MCF 10A (cell line): ENCODE data around the gene STX12. TPM values are rescaled to one million over a fixed set of nuclear protein-coding genes. Genes with fewer than 3 reads are reported as not detected.

Source experiments
- BruUV-seq: library from RNA; stranded (reverse); fragments of 400-500 nt; replicated peaks from 2 replicates; lab custom pipeline; 2021; lab: Mats Ljungman, UMichigan
- CTCF ChIA-PET: fragments of 300-600 bp; sonication (Branson Sonifier 250); formaldehyde crosslinking; extraction: SDS; loops from one replicate; lab custom pipeline; 2021; ENCODE audit warnings: antibody characterized with exemption, inconsistent platforms; lab: Yijun Ruan, JAX
- POLR2A ChIA-PET: fragments of 300-600, 350-650 bp; sonication (Branson Sonifier 250); formaldehyde crosslinking; extraction: SDS; loops from one replicate; lab custom pipeline; 2020; ENCODE audit warnings: antibody characterized with exemption, inconsistent platforms; lab: Yijun Ruan, JAX
- DNase-seq: peaks from one replicate; pipeline ENCODE4 v3.0.0-alpha.2; 2018; ENCODE audit not compliant: unreplicated experiment
- H3K27ac Mint-ChIP-seq: one replicate; pipeline ENCODE4 v1.8.0; 2022; ENCODE audit warnings: mild to moderate bottlenecking, low read depth, mixed read lengths; ENCODE audit not compliant: unreplicated experiment
- H3K27me3 Mint-ChIP-seq: one replicate; pipeline ENCODE4 v1.8.0; 2022; ENCODE audit warnings: mixed read lengths; ENCODE audit not compliant: insufficient read depth, unreplicated experiment
- H3K36me3 Mint-ChIP-seq: one replicate; pipeline ENCODE4 v1.8.0; 2022; ENCODE audit warnings: mild to moderate bottlenecking, moderate library complexity, mixed read lengths; ENCODE audit not compliant: insufficient read depth, unreplicated experiment
- H3K4me1 Mint-ChIP-seq: one replicate; pipeline ENCODE4 v1.8.0; 2022; ENCODE audit warnings: mixed read lengths; ENCODE audit not compliant: insufficient read depth, unreplicated experiment
- H3K4me3 Mint-ChIP-seq: one replicate; pipeline ENCODE4 v1.8.0; 2022; ENCODE audit warnings: mild to moderate bottlenecking, moderate library complexity, mixed read lengths; ENCODE audit not compliant: unreplicated experiment
- H3K9me3 Mint-ChIP-seq: one replicate; pipeline ENCODE4 v1.8.0; 2022; ENCODE audit warnings: mixed read lengths; ENCODE audit not compliant: unreplicated experiment
- intact Hi-C: fragments of 100-400 bp; cut with micrococcal nuclease; formaldehyde crosslinking; loops from 2 replicates; pipeline ENCODE4 v1.14.1; 2022
- total RNA-seq: library from RNA; stranded (reverse); gene quantifications from 2 replicates; pipeline ENCODE4 v1.2.3, GENCODE V29; 2022
- TF ChIP-seq, protein P1 (sequence below): fragments of 200-600 bp; IDR thresholded peaks from one replicate; pipeline ENCODE4 v1.8.0; 2022; ENCODE audit warnings: antibody characterized with exemption, mild to moderate bottlenecking; ENCODE audit not compliant: unreplicated experiment

The STX12 gene
- total RNA-seq, 1 experiment from 2014 or later = 34.6 TPM

DNA sequence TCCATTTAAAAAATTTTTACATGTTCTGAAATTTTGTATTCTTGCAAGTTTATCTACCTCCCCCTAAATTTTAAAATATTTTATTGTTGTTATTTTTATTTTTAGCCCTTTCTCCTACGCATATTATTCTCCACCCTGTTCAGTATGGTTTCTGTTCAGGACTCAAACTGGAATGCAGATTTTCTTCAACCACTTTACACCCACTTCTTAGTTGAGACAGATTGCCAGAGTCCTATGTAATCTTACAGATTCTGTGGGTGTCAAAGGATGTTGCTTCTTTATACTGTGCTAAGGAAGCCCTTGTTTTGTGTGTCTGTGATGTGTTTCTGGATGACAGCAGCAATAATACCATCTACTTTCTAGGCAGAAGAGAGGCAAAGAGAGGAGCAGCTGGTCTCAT is 36.9 kb downstream of the STX12 start:
- POLR2A ChIA-PET = no interaction called here
- DNase-seq = no peak
- no peak overlapping the region for H3K4me3 Mint-ChIP-seq
- intact Hi-C loops = no loop called here
- peaks cover 31% of the 10 kb centered on the region for H3K36me3 Mint-ChIP-seq
- TF ChIP-seq, protein P1, sequence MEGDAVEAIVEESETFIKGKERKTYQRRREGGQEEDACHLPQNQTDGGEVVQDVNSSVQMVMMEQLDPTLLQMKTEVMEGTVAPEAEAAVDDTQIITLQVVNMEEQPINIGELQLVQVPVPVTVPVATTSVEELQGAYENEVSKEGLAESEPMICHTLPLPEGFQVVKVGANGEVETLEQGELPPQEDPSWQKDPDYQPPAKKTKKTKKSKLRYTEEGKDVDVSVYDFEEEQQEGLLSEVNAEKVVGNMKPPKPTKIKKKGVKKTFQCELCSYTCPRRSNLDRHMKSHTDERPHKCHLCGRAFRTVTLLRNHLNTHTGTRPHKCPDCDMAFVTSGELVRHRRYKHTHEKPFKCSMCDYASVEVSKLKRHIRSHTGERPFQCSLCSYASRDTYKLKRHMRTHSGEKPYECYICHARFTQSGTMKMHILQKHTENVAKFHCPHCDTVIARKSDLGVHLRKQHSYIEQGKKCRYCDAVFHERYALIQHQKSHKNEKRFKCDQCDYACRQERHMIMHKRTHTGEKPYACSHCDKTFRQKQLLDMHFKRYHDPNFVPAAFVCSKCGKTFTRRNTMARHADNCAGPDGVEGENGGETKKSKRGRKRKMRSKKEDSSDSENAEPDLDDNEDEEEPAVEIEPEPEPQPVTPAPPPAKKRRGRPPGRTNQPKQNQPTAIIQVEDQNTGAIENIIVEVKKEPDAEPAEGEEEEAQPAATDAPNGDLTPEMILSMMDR = no peak
- H3K9me3 Mint-ChIP-seq = no peaks in the 10 kb centered on the region
- CTCF ChIA-PET = no interaction called here
- no peak overlapping the region for H3K27ac Mint-ChIP-seq
- H3K27me3 Mint-ChIP-seq = no peaks in the 10 kb centered on the region
- H3K4me1 Mint-ChIP-seq = no peaks in the 10 kb centered on the region
- BruUV-seq = no TSS peak

DNA sequence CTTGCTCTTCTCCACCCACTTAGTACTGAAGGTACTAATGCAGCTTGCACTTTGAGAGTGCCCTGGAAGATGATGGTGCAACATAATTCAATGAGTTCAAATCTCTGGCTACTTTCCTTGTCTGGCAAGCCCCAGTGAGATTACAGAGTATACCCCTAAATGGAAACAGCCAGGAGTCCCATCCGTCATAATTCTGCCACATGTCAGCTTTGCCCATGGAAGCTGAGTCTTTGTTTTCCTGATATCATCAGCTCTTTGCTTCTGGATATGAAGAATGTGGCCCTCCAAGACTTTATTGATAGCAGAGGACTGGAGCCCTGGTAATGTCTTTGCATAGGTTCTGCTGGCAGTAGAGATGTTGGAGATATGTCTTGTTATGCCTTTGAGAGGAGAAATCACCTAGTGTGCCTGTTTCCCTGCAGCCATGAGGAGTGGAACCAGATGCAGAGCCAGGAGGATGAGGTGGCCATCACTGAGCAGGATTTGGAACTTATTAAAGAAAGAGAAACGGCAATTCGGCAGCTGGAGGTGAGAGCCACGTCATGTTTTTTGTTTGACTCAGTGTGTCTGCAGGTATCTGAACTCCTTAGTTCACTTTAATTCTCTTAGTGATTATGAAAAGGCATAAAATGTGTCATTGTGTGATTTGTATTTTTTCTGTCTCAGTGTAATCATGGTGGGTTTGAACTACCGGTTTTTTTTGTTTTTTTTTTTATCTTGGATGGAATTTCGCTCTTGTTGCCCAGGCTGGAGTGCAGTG is 38.9 kb downstream of the STX12 start:
- Mint-ChIP-seq H3K27ac (no peak overlapping the region), H3K9me3 (no peaks in the 10 kb centered on the region), H3K4me1 (no peaks in the 10 kb centered on the region), H3K27me3 (no peaks in the 10 kb centered on the region), H3K36me3 (peaks cover 41% of the 10 kb centered on the region), H3K4me3 (no peak overlapping the region)
- intact Hi-C loops = no loop called here
- no TSS peak for BruUV-seq
- TF ChIP-seq, protein P1 = no peak
- no peak for DNase-seq
- ChIA-PET POLR2A (interaction anchor here (1.1 to 1.2 kb wide), 2 partner anchors 39 to 42 kb away, joined by 3 to 4 read pairs; partner anchors contain the start of gene STX12), CTCF (no interaction called here)

DNA sequence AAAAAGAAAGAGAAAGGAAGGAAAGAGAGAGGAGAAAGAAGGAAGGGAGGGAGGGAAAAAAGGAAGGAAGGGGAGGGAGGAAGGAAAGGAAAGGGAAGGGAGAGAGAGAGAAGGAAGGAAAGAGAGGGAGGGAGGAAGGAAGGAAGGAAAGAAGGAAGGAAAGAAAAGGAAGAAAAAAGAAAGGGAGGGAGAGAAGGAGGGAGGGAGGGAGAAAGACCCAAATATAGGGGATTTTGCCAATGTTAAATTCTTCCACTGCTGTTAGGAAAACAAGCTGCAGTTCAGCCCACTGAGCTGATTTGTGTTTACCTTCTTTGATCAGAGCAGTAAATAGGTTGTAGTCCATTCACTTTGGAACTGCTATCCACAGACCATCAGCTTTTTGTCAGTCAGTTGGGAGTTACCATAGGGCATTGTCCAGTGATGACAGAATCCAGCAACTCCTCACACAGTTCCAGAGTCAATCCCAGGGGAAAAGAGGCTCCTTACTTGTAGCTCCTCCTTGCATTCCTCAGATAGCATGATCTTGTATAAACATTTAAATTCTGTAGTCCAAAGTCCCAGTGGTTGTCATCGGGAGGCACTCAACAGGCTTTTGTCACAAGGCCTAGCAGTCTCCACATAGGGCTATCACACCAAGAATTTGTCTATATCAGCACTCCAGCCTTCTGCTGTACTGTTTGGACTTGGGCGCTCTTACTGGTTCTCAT is 44.1 kb downstream of the STX12 start:
- BruUV-seq = no TSS peak
- peaks cover 77% of the 10 kb centered on the region for H3K36me3 Mint-ChIP-seq
- H3K27me3 Mint-ChIP-seq = no peaks in the 10 kb centered on the region
- H3K4me3 Mint-ChIP-seq = no peak overlapping the region
- POLR2A ChIA-PET = interaction anchor here (1.0 to 1.4 kb wide), 2 partner anchors 11 to 44 kb away, joined by 3 to 4 read pairs; partner anchors contain the start of gene STX12
- DNase-seq = no peak
- no peak overlapping the region for H3K27ac Mint-ChIP-seq
- H3K4me1 Mint-ChIP-seq = no peaks in the 10 kb centered on the region
- intact Hi-C loops = no loop called here
- TF ChIP-seq, protein P1 = no peak
- CTCF ChIA-PET = interaction anchor here (0.6 to 0.9 kb wide), 2 partner anchors 57 to 92 kb away, joined by 3 to 4 read pairs; partner anchors contain the start of gene FAM76A
- no peaks in the 10 kb centered on the region for H3K9me3 Mint-ChIP-seq

DNA sequence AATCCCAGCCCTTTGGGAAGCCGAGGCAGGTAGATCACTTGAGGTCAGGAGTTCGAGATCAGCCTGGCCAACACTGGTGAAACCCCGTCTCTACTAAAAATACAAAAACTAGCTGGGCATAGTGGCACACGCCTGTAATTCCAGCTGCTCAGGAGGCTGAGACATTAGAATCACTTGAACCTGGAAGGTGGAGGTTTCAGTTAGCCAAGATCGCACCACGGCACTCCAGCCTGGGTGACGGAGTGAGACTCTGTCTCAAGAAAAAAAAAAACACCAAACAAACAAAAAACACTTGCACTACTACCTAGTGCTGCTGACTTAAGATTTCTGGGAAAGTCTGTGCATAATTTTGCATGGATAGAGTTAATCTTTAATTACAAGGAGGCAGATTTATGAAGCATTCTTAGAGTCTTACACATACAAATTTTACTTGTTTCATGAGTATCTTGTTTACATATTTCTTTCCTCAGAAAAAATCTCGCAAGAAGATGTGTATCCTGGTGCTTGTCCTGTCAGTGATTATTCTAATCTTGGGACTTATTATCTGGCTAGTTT is 48.8 kb downstream of the STX12 start:
- Mint-ChIP-seq H3K27me3 (no peaks in the 10 kb centered on the region), H3K4me3 (no peak overlapping the region), H3K36me3 (peaks cover 56% of the 10 kb centered on the region), H3K9me3 (no peaks in the 10 kb centered on the region), H3K4me1 (no peaks in the 10 kb centered on the region), H3K27ac (no peak overlapping the region)
- no peak for DNase-seq
- CTCF ChIA-PET = interaction anchor here (0.7 kb wide), 1 partner anchor 167 kb away, joined by 3 read pairs; no protein-coding TSS in a partner anchor
- intact Hi-C loops = no loop called here
- POLR2A ChIA-PET = no interaction called here
- TF ChIP-seq, protein P1 = no peak
- no TSS peak for BruUV-seq
